HK-2 (cell line): ENCODE data around the gene DTD1.
"Not testable (repeated sequence)": the region's sequence is repeated elsewhere in the genome, so short reads cannot be mapped to it uniquely, and the experiment has no call there.

ENCODE experiments used
- DNase-seq: peaks from one replicate; pipeline ENCODE4 v3.0.0-alpha.2; 2018; ENCODE audit not compliant: unreplicated experiment

The DTD1 gene

DNA sequence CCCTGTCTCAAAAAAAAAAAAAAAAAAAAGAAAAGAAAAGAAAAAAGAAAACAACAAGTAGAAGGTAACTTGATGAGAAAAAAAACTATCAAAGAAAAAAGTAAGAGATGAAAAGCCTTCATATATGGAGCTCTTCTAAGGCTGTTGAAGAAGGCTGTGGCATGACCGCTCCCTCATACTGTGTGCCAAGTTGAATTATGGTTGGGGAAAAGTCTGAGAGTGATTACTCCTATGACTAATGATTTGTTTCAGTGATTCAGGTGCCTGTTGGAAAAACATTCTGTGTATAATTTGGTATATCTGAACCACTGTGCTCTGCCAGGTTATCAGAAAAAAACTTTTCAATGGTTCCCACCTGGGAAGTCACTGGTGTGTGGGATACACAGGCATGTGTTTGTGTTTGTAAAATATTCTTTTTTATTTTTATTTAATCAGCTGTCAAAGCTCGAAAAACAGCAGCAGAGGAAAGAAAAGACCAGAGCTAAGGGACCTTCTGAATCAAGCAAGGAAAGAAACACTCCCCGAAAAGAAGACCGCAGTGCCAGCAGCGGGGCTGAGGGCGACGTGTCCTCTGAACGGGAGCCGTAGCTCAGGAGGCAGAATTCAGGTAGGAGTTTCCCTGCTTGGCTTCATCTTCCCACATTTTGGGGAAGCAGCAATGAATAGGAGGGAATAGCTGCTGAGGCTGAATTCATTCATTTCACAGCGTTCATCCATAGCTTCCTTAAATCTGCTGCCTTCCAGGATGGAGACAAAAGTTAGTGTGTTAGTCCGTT is 156.0 kb downstream of the DTD1 start:
- no peak for DNase-seq

DNA sequence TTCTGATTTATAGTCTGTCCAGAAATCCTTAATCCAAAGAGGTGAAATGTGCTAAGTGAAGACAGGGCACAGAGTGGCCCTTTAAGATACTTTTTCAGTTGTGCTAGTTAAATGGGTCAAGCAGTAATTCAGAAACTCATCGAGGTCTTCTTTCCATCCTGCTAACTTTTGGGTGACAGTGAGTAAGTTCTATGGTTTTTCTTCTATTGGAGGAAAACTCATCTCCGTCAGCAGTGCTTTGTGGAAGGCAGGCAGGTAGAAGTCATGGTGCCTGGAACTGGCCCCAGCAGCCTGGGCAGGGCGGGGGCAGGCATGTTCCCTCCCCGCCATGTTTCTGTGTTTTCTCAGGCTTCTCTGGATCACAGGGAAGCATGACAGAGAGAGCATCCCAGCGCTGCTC is 159.2 kb downstream of the DTD1 start:
- no peak for DNase-seq

DNA sequence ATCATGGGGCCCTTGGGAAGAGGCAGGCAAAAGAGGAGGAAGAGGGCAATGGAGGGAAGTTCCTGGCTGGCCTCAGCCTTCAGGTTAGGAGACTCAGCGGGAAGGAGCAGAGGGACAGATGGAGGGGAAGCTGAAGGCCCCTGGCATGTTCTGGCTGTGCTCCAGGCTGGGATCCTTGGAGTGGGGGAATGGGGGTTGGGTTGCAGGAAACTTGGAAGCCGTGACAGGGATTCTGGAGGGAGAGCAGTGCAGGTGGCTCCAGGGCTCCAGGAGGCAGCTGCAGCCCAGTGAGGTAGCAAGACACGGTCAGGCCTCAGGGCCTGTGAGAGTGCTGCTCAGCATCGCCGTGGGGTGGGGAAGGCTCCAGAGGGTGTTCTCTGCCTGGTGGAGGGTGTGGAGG is 161.1 kb downstream of the DTD1 start:
- no peak for DNase-seq

DNA sequence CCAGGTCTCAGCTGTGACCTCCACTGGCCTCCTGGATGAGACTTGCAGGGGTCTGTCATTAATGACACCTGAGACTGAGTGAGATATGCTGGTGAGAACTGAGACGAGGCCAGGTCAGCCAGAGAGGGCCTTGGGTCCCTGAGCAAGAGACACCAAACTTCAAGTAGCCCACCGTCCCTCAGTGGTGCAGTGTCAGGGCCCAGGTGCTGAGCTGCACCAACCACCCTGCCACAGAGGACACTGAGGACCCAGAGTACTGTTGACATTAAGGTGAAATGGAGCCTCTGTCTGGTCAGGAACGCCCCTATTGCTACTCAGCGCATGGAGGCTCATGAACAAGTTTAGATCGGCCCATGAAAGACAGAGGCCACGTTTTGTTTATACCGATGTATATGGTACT is 161.7 kb downstream of the DTD1 start:
- DNase-seq: no peak

DNA sequence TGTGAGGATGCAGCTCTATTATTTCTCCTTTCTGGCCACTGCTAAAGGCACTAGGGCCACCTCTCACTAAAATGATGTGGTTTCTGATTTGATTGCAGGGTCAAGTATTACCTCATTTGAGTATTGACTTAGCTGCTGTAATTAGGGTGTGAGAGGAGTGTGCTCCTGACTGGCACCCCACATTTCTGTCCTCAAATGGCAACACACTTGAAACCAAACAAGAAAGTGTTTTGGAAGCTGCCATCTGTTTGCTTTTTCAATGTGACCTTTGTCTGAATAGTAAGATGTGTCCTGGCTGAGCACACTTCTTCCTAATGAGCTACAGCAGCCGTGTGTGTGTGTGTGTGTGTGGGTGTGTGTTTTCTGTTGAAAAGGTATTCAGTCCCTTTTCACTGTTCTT is 162.9 kb downstream of the DTD1 start:
- DNase-seq: no peak

DNA sequence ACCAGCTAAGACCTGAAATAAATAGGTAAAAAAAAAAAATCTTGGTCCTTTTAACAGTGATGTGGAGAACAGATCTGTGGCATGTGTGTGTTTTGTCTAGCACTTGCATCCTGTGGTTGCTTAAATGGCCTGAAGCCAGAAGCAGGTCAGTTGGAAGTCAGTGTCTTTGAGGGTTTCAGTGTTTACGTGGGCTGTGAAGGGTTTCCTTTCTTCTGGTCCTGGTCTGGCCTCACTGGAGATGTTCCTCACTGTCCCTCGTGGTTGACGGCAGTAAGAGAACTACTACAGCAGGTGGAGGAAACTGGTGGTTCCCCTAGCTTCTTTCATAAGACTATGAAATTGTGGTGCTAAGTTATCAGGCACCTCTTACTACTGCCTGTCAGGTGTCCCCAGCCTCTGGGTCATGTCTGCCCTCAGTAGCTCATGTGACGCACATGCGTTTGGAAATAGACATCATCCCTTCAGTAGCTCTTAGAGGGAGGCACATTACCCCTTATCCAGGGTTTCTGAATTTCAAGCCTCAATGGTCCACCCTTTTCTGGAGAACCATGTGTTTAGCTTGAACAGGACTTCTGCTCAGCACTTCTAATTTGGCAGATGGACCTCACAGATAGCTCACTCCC is 166.3 kb downstream of the DTD1 start:
- no peak for DNase-seq

DNA sequence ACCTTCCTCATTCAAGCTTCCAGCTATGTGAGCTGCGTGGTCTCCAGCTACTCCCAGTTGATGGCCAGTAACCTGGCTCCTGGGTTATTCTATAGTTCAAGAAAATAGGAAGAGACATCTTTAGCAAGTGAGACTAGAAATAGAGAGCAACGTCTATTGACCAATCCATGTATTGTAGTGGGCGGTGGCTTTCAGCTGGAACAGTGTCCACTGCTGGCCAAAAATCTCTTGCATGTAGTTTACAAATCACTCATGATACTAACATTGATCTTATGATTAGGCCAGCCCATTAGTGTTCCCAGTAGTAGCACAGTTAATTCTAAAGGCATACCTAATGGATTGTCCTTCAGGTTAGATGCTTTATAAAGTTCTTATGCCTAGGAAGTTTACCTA is 166.8 kb downstream of the DTD1 start:
- DNase-seq: no peak

DNA sequence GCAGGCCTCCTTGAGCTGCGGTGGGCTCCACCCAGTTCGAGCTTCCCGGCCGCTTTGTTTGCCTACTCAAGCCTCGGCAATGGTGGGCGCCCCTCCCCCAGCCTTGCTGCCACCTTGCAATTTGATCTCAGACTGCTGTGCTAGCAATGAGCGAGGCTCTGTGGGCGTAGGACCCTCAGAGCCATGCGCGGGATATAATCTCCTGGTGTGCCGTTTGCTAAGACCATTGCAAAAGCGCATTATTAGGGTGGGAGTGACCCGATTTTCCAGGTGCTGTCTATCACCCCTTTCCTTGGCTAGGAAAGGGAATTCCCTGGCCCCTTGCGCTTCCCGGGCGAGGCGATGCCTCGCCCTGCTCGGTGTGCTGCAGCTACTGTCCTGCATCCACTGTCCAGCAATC is 173.0 kb downstream of the DTD1 start:
- not testable (repeated sequence) for DNase-seq

DNA sequence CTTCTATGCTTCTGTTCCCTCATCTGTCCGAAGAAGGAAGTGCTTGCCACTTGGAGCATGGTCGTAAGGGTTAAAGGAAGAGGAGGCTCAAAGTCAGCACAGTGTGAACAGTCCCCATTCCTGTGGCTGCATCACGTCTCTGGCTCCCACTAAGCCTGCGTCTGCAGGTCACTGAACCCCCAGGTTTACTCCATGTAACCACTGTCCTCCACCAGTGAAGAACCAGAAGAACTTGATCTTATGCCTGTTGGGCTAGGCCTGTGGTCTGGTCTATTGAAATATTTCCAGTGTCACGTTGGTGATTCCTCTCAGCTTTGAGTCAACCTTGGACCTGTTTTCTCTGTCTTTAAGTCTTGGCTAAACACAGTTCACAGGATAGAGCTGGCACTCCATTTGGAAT is 179.8 kb downstream of the DTD1 start:
- DNase-seq: no peak

DNA sequence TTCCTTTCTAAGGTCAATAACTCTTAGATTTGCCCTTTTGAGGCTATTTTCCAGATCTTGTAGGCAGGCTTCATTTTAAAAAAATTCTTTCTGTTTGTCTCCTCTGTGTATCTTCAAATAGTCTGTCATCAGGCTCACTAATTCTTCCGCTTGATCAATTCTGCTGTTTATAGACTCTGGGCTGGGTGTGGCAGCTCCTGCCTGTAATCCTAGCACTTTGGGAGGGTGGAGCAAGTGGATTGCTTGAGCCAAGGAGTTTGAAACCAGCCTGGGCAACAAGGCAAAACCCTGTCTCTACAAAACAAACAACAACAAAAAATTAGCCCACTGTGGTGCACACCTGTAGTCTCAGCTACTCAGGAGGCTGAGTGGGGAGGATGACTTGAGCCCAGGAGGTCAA is 185.7 kb downstream of the DTD1 start:
- DNase-seq: no peak

DNA sequence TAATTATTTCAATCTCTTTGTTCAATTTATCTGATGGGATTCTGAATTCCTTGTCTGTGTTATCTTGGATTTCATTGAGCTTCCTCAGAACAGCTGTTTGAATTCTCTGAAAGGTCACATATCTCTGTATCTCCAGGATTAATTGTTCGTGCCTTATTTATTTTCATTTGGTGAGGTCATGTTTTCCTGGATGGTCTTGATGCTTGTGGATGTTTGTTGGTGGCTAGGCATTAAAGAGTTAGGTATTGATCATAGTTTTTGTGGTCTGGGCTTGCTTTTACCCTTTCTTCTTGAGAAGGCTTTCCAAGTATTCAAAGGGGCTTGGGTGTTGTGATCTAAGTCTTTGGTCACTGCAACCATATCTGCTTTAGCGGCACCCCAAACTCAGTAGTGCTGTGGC is 186.4 kb downstream of the DTD1 start:
- DNase-seq: no peak

DNA sequence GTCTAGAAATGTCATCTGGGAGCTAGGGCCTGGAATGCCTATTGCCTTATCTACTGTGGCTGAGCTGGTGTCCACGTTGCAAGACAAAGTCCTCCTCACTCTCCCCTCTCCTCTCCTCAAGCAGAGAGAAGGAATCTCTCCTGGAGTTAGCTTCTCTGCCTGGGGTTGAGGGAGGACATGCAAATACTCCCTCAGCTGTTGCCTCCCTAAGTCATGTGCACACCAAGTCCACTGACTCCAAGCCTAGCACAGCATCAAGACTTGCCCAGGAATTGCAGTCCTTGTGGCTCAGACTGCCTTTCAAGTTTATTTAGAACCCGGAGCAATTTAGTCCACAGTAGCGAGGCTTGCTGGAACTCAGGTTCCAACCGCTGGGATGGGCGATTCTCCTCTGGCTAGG is 187.8 kb downstream of the DTD1 start:
- DNase-seq: no peak

DNA sequence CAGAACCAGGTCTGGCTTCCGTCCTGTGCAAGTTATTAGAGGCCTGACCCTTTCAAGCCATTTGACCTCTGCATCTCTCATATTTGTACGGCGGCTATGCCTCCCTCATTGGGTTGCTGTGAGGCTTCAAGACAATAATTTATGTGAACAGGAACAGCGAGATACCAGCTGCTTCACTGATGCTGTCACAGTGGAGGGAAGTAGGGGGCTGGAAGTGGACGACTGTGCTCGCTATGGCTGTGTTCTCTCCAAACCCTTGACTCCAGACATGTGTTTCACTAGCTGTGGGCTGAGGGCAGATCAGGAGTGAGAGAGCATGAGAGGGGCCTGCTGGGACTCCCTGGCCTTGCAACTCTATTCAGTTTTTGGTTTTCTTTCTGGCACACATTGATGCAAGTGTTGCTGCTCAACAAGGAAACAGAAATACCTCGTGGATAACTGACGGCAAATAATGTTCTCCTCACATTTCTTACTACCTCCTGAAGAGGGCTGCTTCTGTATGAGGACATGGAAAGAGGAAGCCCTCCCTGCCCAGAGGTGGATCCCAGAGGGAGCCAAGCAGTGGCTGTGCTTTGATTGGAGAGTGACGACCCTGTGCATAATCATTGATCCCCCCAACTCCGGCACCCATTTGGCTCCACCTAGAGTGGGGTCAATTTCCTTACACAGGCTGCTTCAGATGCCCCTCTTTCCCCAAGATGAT is 191.0 kb downstream of the DTD1 start:
- no peak for DNase-seq

DNA sequence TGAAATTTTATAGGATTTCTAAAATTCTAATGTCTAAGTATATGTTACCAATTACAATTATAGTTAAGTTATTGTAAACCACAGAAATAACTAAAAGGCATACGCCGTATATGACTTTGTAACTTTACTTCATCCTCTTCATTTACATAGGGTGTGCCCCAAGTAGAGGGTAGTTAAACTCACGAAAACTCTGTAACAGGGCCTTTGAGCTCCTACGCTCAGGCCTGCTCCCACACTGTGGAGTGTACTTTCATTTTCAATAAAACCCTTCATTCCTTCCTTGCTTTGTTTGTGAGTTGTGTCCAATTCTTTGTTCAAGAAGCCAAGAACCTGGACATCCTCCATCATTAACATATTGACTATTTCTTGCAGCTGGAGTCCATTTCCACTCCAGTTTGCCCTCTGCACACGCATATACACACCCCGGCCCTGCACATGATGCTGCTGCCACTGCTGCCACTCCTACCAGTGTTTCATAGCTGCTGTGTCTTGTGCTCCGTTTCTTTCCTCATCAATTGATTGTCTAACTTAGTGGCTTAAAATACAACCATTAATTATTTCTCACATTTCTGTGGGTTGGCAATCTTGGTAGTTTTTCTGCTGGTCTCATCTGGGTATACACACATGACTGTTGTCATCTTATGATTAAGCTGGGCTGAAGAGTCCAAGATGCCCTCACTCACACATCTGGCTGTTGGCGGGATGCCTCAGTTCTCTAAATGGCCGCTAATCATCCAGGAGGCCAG is 192.7 kb downstream of the DTD1 start:
- no peak for DNase-seq

DNA sequence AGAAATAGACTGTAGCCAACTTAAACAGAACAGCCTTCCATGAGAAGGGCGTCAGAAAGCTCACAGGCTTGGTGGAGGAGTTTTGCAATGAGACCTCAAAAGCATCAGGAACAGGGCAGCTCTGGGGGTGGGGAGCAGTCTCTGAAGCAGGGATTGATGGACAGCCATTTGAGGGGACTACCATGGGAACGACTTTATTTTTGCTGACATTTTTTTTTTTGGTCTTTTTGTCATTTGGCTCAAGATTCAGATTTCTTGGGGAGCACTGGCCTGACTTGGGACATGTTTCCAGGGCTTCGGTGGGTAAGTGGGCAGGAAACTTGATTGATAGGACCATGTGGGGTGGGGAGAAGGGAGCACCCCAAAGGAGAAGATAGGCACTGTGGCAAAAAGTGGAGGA is 193.7 kb downstream of the DTD1 start:
- DNase-seq: no peak

DNA sequence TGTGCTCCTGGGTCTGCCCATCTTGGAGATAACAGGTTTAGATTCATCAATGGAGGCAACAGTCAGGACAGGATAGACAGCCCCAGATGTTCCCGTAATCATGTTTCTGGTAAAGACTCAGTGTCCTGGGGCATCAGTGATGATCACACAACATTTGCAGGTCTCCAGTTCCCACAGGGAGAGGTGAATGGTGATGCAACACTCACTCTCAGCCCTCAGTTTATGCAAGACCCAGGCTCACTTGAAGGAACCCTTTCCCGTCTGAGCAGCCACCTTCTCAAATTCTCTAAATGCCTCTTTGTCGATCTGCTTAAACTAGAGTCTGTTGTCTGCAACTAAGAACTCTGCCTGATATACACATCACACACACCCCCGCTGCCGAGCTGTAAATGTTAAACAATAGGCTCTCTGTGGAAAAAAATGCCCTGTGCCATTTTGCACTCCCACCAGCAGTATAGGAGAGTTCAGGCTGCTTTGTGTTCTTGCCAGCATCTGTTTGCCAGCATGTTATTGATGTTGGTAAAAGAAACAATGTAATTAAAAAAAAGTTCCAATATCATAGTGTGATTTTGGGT is 195.6 kb downstream of the DTD1 start:
- no peak for DNase-seq

DNA sequence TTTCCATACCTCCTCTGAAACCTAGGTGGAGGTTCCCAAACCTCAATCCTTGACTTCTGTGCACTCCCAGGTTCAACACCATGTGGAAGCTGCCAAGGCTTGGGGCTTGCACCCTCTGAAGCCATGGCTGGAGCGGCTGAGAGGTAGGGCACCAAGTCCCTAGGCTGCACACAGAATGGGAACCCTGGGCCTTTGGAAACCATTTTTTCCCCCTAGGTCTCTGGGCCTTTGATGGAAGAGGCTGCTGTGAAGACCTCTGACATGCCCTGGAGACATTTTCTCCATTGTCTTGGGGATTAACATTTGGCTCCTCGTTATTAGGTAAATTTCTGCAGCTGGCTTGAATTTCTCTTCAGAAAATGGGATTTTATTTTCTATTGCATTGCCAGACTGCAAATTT is 199.2 kb downstream of the DTD1 start:
- DNase-seq: not testable (repeated sequence)

DNA sequence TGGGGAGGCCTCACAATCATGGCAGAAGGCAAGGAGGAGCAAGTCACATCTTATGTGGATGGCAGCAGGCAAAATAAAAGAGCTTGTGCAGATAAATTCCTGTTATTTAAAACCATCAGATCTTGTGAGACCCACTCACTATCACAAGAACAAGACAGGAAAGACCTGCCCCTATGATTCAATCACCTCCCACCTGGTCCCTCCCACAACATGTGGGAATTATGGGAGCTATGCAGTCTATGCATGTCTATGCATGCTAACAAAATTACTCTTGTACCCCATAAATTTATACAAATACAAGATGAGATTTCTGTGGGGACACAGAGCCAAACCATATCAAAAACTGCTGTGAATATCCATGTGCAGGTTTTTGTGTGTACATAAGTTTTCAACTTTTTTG is 200.2 kb downstream of the DTD1 start:
- no peak for DNase-seq

DNA sequence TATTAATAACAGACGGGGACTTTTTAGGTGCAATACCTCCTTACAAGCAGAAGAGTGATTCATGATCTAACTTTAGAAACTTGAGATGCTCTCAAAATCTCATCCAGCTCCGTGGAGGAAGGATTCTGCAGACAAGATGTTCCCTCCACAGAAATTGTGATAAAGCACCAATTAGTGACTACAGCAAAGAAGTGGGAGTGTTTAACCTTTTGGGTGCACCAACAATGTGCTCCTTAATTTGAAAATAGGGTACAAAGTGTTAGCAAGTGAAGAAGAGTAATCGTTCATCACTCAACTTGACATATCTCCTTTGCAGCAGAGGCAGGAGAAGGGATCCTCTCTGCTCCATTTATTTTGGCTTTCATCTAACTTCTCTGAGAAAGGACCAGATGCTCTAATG is 202.9 kb downstream of the DTD1 start:
- DNase-seq: no peak

DNA sequence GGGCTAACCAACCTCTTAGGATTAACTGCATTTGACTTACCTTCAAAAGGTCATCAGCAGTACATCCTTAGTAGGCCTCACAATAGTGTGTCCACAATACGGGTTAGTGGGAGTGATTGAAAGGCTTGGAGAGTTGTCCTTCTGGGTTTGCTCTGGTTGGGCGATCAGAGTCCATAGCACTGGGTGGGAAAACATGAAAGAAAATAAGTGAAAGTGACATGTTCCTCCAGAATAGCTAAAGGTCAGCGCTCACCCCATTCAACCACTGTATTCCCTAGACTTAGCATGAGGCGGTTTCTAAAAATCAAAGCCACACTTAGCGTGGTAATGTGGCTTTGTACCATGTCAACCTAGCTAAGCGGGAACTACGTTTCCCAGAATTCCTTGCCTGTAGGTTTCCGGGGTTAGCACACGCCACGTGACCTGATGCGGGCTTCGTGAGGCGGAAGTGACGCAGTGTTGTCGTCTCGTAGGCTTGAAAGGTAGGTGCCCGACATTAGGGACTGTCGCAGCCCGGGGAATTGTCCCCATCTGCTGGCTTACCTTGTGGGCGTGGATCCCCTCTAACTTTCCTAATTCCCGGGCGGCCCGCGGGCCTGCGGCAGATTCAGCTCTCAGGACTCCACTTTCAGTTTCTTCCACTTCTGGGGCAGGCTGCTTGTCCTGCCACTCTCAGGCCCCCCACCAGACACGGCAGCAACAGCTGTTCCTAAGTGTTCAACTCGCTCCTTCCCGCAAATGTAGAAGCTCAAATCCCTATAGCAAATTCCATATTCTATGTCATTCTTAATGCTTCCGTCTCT is 206.0 kb downstream of the DTD1 start:
- peak; percentile 82 for DNase-seq

DNA sequence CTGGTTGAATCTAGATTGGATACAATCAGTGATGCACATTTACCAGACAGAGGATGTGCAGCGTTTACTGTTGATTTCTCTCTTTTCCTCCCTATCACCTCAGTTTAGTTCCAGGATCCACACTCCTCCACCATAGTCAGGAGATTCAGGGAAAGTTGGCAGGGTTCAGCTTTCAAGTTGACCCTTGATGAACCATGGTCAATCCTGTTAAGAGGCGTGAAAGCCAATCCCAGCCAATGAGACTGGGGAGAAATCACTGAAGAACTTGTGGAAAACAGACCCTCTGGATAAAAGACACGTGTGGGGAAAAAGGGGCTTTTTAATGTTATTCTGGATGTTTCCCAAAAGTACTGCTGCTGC is 206.6 kb downstream of the DTD1 start:
- no peak for DNase-seq
